MM.1S (cell line): Measurements from ENCODE around the gene SLIT2.

Source experiments
- DNase-seq: peaks from one replicate; pipeline ENCODE4 v3.0.0-alpha.2; 2015
- H2AFZ ChIP-seq: fragments of 300-600 bp; sonication (generic); 2 replicates; pipeline ENCODE4 v1.6.0; 2016; ENCODE audit warnings: antibody characterized with exemption, low read length
- H3F3A ChIP-seq: fragments of 300-600 bp; sonication (generic); 2 replicates; pipeline ENCODE4 v1.6.1; 2016; ENCODE audit warnings: mild to moderate bottlenecking, antibody characterized with exemption, low read length, moderate library complexity, mixed read lengths; ENCODE audit not compliant: insufficient read depth
- H3K27ac ChIP-seq: fragments of 300-600 bp; sonication (generic); 2 replicates; pipeline ENCODE4 v1.5.1; 2016; ENCODE audit warnings: mild to moderate bottlenecking, low read length
- H3K27me3 ChIP-seq: fragments of 300-600 bp; sonication (generic); replicated peaks from 2 replicates; pipeline ENCODE4 v1.6.0; 2016; ENCODE audit warnings: low read length; ENCODE audit not compliant: insufficient read depth
- H3K36me3 ChIP-seq: fragments of 300-600 bp; sonication (generic); replicated peaks from 2 replicates; pipeline ENCODE4 v1.6.1; 2016; ENCODE audit warnings: mild to moderate bottlenecking, low read length, mixed read lengths; ENCODE audit not compliant: insufficient read depth
- H3K4me1 ChIP-seq: fragments of 300-600 bp; sonication (generic); 2 replicates; pipeline ENCODE4 v1.6.1; 2016; ENCODE audit warnings: low read length, mixed read lengths
- H3K4me2 ChIP-seq: fragments of 300-600 bp; sonication (generic); 2 replicates; pipeline ENCODE4 v1.6.0; 2016; ENCODE audit warnings: low read depth, low read length
- H3K4me3 ChIP-seq: fragments of 300-600 bp; sonication (generic); 2 replicates; pipeline ENCODE4 v1.5.1; 2016; ENCODE audit warnings: low read length, mixed read lengths
- H3K79me2 ChIP-seq: fragments of 300-600 bp; sonication (generic); 2 replicates; pipeline ENCODE4 v1.6.1; 2016; ENCODE audit warnings: mixed run types, low read length, mixed read lengths
- H3K9ac ChIP-seq: fragments of 300-600 bp; sonication (generic); 2 replicates; pipeline ENCODE4 v1.6.1; 2016; ENCODE audit warnings: low read length, mixed read lengths
- H3K9me2 ChIP-seq: fragments of 300-600 bp; sonication (generic); replicated peaks from 2 replicates; pipeline ENCODE4 v1.6.1; 2016; ENCODE audit warnings: mild to moderate bottlenecking, low read length, mixed read lengths; ENCODE audit not compliant: insufficient read depth
- H3K9me3 ChIP-seq: fragments of 300-600 bp; sonication (generic); replicated peaks from 2 replicates; pipeline ENCODE4 v1.6.1; 2016; ENCODE audit warnings: mild to moderate bottlenecking, low read length, mixed read lengths; ENCODE audit not compliant: insufficient read depth
- H4K20me1 ChIP-seq: fragments of 300-600 bp; sonication (generic); 2 replicates; pipeline ENCODE4 v1.6.1; 2016; ENCODE audit warnings: mild to moderate bottlenecking, low read length, moderate library complexity, mixed read lengths; ENCODE audit not compliant: insufficient read depth
- EZH2 ChIP-seq: fragments of 300-600 bp; sonication (generic); optimal IDR thresholded peaks from 2 replicates; pipeline ENCODE3; 2017; ENCODE audit warnings: low read depth, mild to moderate bottlenecking, antibody characterized with exemption, low read length, mixed read lengths
- EZH2phosphoT487 ChIP-seq: fragments of 300-600 bp; sonication (generic); IDR thresholded peaks from 2 replicates; pipeline ENCODE4 v1.6.1; 2018; ENCODE audit warnings: antibody characterized with exemption, low read length
- TF ChIP-seq, protein P1 (sequence below): fragments of 300-600 bp; sonication (generic); IDR thresholded peaks from 2 replicates; pipeline ENCODE4 v1.5.1; 2016; ENCODE audit warnings: antibody characterized with exemption, low read length, mixed read lengths

SLIT2 gene

DNA sequence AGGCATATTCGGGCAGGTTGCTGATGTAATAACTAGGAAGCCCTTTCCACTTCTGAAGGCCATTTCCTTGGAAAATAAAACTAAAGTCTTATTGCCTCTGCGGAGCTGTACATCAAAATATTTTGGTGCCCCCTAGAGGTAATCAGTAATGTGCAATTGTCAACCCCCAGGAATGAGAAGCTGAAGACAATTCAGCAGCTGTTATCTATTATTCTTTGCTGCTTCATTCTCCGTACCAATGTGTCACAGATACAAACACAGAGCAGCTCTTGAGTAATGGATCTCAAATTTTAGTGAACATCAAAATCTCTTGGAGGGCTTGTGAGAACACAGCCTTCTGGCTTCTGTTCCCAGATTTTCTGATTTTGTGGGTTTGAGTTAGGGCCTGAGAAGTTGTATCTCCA, 3.5 kb upstream of the SLIT2 start:
- Histone ChIP-seq H3K36me3 (no peaks in the 10 kb centered on the region), H4K20me1 (no peaks in the 10 kb centered on the region), H3K4me3 (no peak overlapping the region), H3K4me2 (peak overlapping the region; percentile 22; the same call in 1 of the 2 replicates), H3K9ac (no peak overlapping the region), H3K79me2 (no peaks in the 10 kb centered on the region), H3K9me3 (no peaks in the 10 kb centered on the region), H3K9me2 (no peaks in the 10 kb centered on the region), H2AFZ (peak overlapping the region; percentile 44), H3F3A (no peaks in the 10 kb centered on the region; the same call in 1 of the 2 replicates), H3K27me3 (0 out of 2 replicates have a peak, but pooled peaks cover 3% of the 10 kb centered on the region), H3K4me1 (no peaks in the 10 kb centered on the region), H3K27ac (no peak overlapping the region)
- DNase-seq, result peak; percentile 43
- no peak for TF ChIP-seq EZH2phosphoT487
- TF ChIP-seq, protein P1, sequence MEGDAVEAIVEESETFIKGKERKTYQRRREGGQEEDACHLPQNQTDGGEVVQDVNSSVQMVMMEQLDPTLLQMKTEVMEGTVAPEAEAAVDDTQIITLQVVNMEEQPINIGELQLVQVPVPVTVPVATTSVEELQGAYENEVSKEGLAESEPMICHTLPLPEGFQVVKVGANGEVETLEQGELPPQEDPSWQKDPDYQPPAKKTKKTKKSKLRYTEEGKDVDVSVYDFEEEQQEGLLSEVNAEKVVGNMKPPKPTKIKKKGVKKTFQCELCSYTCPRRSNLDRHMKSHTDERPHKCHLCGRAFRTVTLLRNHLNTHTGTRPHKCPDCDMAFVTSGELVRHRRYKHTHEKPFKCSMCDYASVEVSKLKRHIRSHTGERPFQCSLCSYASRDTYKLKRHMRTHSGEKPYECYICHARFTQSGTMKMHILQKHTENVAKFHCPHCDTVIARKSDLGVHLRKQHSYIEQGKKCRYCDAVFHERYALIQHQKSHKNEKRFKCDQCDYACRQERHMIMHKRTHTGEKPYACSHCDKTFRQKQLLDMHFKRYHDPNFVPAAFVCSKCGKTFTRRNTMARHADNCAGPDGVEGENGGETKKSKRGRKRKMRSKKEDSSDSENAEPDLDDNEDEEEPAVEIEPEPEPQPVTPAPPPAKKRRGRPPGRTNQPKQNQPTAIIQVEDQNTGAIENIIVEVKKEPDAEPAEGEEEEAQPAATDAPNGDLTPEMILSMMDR, result peak; percentile 68

DNA sequence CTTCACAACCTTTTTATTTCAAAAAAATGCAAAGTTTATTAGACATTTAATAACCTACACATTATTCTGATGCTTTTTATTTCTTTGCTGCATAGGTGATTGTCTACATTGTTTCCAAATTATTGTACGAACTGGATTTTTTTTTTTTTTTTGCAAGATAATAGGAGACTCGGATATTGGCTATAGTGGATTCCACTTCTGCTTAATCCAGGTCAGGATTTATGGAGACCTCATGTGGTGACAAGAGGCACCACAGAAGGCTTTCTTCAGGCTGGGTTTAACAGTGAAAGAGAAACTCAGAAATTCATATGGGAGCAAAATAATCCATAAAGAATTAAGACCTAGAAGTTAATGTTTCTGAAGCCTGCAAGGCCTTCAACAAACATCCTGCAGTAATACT, 2.4 kb upstream of the SLIT2 start:
- Histone ChIP-seq H3K4me2 (no peak overlapping the region), H3K9me3 (no peaks in the 10 kb centered on the region), H3K4me3 (no peak overlapping the region), H3K4me1 (no peaks in the 10 kb centered on the region; the same call in 1 of the 2 replicates), H3K9me2 (no peaks in the 10 kb centered on the region), H2AFZ (no peak overlapping the region), H3K27ac (no peak overlapping the region), H3K9ac (no peak overlapping the region), H3K27me3 (peaks cover 11% of the 10 kb centered on the region; the same call in 1 of the 2 replicates), H4K20me1 (no peaks in the 10 kb centered on the region), H3F3A (no peaks in the 10 kb centered on the region; the same call in 1 of the 2 replicates), H3K79me2 (no peaks in the 10 kb centered on the region), H3K36me3 (no peaks in the 10 kb centered on the region)
- TF ChIP-seq EZH2 (no peak), EZH2phosphoT487 (no peak)
- TF ChIP-seq, protein P1, result peak; percentile 55
- DNase-seq, result peak; percentile 22

DNA sequence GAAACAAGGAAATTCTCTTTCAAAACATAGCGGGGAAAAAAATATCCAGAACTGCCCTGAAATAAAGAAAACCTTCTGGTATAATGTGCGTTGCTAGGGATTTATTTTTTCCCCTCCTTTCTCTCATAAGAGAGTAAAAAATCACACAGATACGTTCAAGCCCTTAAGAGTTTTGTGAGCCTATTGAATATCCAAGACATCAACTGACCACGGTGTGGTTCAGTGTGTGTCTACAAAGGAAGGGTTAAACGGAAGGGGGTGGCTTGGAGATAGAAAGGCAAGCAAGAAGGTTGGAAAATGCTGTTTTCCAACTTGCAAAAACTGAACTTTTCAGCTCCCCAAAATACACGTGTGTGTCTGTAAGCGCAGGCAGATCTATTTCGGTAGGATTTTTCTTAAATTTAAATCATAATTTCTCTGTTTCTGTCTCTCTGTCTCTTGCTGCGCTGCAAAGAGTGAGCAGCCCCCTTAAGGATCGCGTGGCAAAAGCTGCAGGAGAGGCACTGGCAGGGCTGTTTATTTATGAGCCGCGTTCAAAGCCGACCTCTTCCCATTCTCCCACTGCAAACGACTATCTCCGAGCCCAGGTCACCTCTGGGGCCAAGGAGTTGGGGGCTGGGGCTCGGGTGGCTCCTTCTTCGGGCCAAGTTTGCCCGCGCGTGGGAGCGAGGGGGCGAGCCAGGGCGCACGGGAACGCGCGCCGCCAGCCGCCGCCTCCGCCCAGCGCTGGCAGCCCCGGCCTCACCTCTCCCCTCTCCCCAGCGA, 492 bp upstream of the SLIT2 start:
- TF ChIP-seq EZH2, result no peak
- TF ChIP-seq, protein P1, result no peak; the same call in 1 of the 2 replicates
- no peak for TF ChIP-seq EZH2phosphoT487
- H3K79me2 ChIP-seq, result no peaks in the 10 kb centered on the region
- no peaks in the 10 kb centered on the region for H3K9me2 ChIP-seq
- no peaks in the 10 kb centered on the region; the same call in 1 of the 2 replicates for H3F3A ChIP-seq
- peak overlapping the region; percentile 84 for H2AFZ ChIP-seq
- H4K20me1 ChIP-seq, result no peaks in the 10 kb centered on the region
- no peak for DNase-seq
- peak overlapping the region; percentile 100; the same call in 1 of the 2 replicates for H3K4me2 ChIP-seq
- H3K9me3 ChIP-seq, result no peaks in the 10 kb centered on the region
- H3K36me3 ChIP-seq, result no peaks in the 10 kb centered on the region
- no peak overlapping the region for H3K27ac ChIP-seq
- no peaks in the 10 kb centered on the region; the same call in 1 of the 2 replicates for H3K4me1 ChIP-seq
- peak overlapping the region; percentile 76 for H3K4me3 ChIP-seq
- peak overlapping the region; percentile 37; the same call in 1 of the 2 replicates for H3K9ac ChIP-seq
- H3K27me3 ChIP-seq, result peaks cover 11% of the 10 kb centered on the region; the same call in 1 of the 2 replicates
